ENCODE measurements around the gene HSPA1A. TPM values are rescaled to one million over a fixed set of nuclear protein-coding genes. Genes with fewer than 3 reads are reported as not detected.

The HSPA1A gene
- total RNA-seq, 1 experiment from 2014 or later: 51.2 TPM

DNA sequence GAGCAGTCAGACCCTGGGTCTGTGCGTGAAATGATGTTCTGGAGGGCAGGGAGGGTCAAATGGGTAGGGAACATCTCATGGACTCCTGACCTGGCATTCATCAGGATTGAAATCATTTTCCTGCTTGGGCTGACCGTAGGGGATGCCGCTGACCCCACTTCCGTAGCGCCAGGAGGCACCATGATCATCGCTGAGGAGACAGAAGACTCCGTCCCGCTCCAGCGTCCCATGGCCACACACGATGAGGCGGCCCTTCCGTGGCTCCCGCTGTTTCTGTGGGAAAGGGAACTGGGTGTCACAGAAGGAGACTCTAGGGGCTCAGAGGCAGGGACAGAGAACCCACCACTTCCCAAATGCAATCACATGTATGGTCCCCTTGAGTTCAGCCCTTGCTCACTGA is 45.0 kb downstream of the HSPA1A start:
- no peaks in the 10 kb centered on the region for H3K4me1 ChIP-seq (ENCODE audit: insufficient read depth, low read length)
- Mint-ChIP-seq H3K4me3 (peak overlapping the region in 1 of 2 experiments; percentile 58; a peak in 1 of 5 replicates), H3K27ac (no peak overlapping the region; a peak in 1 of 7 replicates), H3K27me3 (ENCODE audit: low read depth) (peaks cover 2% of the 10 kb centered on the region), H3K9me3 (peaks cover 2 to 3% of the 10 kb centered on the region in 2 experiments), H3K36me3 (ENCODE audit: insufficient read depth in 1 of 3, low read depth in 3 of 3) (peaks cover 10 to 33% (median 19%) of the 10 kb centered on the region in 3 experiments; a peak in 6 of 7 replicates), H3K4me1 (peaks cover 13 to 16% of the 10 kb centered on the region in 2 experiments)
- H3K14ac ChIP-seq (ENCODE audit: insufficient read depth, low read length): no peak overlapping the region
- H3K79me1 ChIP-seq (ENCODE audit: insufficient read depth, low read depth, low read length, poor library complexity, severe bottlenecking): no peaks in the 10 kb centered on the region
- TF ChIP-seq, protein P1, sequence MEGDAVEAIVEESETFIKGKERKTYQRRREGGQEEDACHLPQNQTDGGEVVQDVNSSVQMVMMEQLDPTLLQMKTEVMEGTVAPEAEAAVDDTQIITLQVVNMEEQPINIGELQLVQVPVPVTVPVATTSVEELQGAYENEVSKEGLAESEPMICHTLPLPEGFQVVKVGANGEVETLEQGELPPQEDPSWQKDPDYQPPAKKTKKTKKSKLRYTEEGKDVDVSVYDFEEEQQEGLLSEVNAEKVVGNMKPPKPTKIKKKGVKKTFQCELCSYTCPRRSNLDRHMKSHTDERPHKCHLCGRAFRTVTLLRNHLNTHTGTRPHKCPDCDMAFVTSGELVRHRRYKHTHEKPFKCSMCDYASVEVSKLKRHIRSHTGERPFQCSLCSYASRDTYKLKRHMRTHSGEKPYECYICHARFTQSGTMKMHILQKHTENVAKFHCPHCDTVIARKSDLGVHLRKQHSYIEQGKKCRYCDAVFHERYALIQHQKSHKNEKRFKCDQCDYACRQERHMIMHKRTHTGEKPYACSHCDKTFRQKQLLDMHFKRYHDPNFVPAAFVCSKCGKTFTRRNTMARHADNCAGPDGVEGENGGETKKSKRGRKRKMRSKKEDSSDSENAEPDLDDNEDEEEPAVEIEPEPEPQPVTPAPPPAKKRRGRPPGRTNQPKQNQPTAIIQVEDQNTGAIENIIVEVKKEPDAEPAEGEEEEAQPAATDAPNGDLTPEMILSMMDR (conservative IDR thresholded peaks at IDR 0.05): no peak
- H4K5ac ChIP-seq (ENCODE audit: insufficient read length, low read depth, low read length): no peak overlapping the region
- H3K56ac ChIP-seq (ENCODE audit: insufficient read length, low read depth, low read length): no peak overlapping the region
- H3K27me3 ChIP-seq (ENCODE audit: insufficient read depth, low read length): no peaks in the 10 kb centered on the region
- no peak overlapping the region for H3K9ac ChIP-seq (ENCODE audit: extremely low read depth, insufficient read length, low read length)
- DNase-seq: no peak
- H2BK120ac ChIP-seq (ENCODE audit: low read depth, low read length, poor library complexity, severe bottlenecking): no peak overlapping the region
- H2BK5ac ChIP-seq (ENCODE audit: insufficient read length, low read length): no peak overlapping the region
- no peaks in the 10 kb centered on the region for H3K79me2 ChIP-seq (ENCODE audit: insufficient read depth, low read length)
- H3K23ac ChIP-seq (ENCODE audit: insufficient read length, low read depth, low read length): no peak overlapping the region
- H4K91ac ChIP-seq (ENCODE audit: insufficient read length, low read depth, low read length): no peak overlapping the region
- no peak overlapping the region for H2BK12ac ChIP-seq (ENCODE audit: insufficient read length, low read depth, low read length)
- no peak overlapping the region for H3T11ph ChIP-seq (ENCODE audit: low read length)
- H2AFZ ChIP-seq (ENCODE audit: low read length): no peak overlapping the region
- H3K27ac ChIP-seq (ENCODE audit: insufficient read length, low read depth, low read length): no peak overlapping the region
- H3K9me3 ChIP-seq (ENCODE audit: control insufficient read depth, low read depth, low read length): no peaks in the 10 kb centered on the region
- H4K20me1 ChIP-seq (ENCODE audit: control insufficient read depth, insufficient read depth, insufficient read length): no peaks in the 10 kb centered on the region
- H2AK5ac ChIP-seq (ENCODE audit: insufficient read length, low read length): no peak overlapping the region
- H3K18ac ChIP-seq (ENCODE audit: insufficient read length, low read depth, low read length): no peak overlapping the region
- no CpG with 5 or more reads among the region's 13 CpGs for WGBS (ENCODE audit: extremely low coverage, insufficient read length, low lambda C conversion rate)
- no peak overlapping the region for H3K4me2 ChIP-seq (ENCODE audit: insufficient read depth, insufficient read length, low read length)
- no peak overlapping the region for H2BK15ac ChIP-seq (ENCODE audit: low read depth, low read length)
- H3K23me2 ChIP-seq (ENCODE audit: insufficient read length, low read depth, low read length, poor library complexity, severe bottlenecking): peaks cover 12% of the 10 kb centered on the region
- no peak overlapping the region for H3K4ac ChIP-seq (ENCODE audit: low read depth, low read length)
- H4K8ac ChIP-seq (replicated peaks; ENCODE audit: insufficient read length, low read depth, low read length): no peak overlapping the region
- H2BK20ac ChIP-seq (ENCODE audit: low read depth, low read length, poor library complexity, severe bottlenecking): no peak overlapping the region
